ENCODE data around the gene NT5E.
A peak's percentile ranks its signal among the peaks of the same experiment; 100 is the strongest.
"Not testable (repeated sequence)": the region's sequence is repeated elsewhere in the genome, so short reads cannot be mapped to it uniquely, and the experiment has no call there.

The NT5E gene

DNA sequence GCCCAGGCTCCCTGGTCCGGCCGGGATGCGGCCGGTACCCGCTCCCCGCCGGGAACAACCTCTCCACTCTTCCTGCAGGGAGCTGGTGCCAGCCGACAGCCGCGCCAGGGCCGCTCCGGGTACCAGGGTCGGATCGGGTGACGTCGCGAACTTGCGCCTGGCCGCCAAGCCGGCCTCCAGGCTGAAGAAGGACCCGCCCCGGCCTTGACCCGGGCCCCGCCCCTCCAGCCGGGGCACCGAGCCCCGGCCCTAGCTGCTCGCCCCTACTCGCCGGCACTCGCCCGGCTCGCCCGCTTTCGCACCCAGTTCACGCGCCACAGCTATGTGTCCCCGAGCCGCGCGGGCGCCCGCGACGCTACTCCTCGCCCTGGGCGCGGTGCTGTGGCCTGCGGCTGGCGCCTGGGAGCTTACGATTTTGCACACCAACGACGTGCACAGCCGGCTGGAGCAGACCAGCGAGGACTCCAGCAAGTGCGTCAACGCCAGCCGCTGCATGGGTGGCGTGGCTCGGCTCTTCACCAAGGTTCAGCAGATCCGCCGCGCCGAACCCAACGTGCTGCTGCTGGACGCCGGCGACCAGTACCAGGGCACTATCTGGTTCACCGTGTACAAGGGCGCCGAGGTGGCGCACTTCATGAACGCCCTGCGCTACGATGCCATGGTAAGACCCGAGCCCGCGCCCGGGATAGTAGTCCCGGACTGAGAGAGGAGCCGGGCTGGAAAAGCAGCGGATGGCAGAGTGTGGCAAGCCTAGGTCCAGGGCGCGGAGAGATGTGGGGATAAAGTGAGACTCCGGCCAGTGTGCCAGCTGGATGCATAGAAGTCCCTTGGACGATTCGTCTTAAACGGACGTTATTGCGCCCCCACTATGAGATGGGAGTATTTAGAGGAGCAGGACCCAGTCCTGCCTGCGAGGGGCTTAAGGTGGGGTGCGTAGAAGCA is at the start of gene NT5E:
Gene NT5E (plus strand): TSS at position 266 of the 942 bp plus-strand sequence. CDS start 57 bp downstream, at position 323.
- peak; percentile 85 for DNase-seq

- no peak for DNase-seq
Measured at GRCh38 chr6:85400331-85400730, 49.6 kb upstream of the NT5E start.

- DNase-seq: no peak
Measured at GRCh38 chr6:85401186-85402021, 48.5 kb upstream of the NT5E start.

- DNase-seq: no peak
Measured at GRCh38 chr6:85402071-85402470, 47.8 kb upstream of the NT5E start.

DNA sequence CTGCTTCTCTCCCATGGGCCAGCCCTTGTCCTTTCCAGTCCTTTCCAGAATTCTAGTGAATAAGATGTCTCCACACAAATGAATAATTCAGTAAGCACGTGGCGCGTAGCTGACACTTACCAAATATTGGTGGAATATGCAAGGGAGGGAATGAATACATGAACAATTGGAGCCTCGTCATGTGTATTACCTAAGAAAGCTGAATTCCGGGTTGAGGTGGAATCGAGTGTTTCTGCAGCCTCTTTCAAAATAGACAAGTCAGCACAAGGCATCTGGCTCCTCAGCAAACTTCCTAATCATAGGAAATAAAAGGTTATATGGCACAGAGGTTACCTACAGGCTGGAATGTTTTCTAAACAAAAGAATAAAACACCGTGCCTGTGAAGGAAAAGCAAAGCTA is 47.0 kb upstream of the NT5E start:
- DNase-seq: no peak

GRCh38 chr6:85403331-85404015 is 46.4 kb upstream of the NT5E start:
- DNase-seq: no peak

DNA sequence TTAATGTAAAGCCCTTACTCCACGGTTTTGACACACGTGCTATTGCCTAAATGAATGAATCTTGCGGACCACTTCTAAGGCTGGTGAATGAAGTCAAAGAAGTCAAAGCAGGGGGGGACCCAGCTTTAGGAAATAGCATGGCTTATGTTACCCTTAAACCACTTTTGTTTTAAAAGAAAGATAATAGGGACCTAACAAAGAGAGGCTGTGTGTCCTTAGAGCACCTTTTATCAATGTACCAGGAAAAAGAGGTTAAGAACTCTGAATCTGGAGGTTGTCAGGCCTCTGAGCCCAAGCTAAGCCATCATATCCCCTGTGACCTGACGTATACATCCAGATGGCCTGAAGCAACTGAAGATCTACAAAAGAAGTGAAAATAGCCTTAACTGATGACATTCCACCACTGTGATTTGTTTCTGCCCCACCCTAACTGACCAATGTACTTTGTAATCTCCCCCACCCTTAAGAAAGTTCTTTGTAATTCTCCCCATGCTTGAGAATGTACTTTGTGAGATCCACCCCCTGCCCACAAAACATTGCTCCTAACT is 45.8 kb upstream of the NT5E start:
- DNase-seq: not testable (repeated sequence)

DNA sequence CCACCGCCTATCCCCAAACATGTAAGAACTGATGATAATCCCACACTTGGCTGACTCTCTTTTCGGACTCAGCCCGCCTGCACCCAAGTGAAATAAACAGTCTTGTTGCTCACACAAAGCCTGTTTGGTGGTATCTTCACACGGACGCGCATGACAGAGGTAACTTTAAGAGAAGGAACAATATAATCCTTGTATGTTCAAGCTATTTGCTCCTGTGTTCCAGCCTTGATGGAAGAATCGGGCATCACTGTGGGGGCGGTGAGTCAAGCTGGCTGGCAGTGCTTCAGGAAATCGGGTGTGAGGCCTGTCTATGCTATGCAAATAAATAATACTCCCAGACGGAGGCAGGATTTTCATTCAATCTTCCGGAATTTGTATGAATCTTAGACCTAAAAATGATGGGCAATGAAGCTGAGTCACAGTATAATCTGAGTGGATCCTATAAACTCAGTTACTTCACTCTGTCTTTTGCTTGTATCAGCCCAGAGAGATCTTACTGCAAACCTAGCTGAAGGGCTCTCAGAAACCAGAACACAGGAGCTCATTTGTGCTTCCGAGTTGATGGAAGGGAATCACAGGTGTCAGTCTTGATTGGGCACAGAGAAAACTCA is 45.2 kb upstream of the NT5E start:
- peak; percentile 55 for DNase-seq

GRCh38 chr6:85405175-85405852 is 44.6 kb upstream of the NT5E start:
- DNase-seq: no peak

DNA sequence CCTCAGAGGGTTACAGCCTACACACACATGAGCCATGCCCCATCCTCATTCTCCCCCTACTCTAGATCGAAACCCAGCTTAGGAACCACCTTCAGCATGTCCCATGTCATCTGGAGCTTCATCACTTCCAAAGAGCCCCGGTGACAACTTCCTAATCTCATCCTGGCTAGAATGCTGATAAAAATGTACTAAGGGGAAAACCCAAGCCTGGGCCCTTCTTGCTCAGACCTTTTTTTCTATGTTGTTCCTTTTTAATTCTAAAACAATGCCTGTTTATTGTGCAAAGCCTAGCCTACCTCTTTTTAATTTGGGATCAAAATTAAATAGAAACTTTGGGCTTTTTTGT is 44.1 kb upstream of the NT5E start:
- DNase-seq: no peak

DNA sequence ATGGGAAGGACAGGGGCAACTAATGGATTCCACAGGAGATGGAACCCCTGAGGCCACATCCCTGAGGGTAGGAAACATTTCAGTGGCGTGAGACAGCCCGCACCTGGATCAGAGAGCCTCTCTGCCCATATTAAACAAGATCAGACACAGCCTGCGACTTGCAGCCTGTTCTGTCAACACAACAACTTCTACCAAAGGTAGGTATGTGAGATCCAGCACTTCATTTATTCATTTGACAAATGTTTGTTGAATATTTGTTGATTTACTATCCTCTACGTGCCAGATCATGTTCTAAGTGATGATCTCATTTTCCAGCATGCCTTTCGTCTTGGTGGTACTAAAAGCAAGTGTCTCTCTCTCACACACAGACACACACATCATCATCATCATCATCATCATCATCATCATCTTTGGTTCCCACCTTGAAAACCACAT is 43.2 kb upstream of the NT5E start:
- DNase-seq: no peak

DNA sequence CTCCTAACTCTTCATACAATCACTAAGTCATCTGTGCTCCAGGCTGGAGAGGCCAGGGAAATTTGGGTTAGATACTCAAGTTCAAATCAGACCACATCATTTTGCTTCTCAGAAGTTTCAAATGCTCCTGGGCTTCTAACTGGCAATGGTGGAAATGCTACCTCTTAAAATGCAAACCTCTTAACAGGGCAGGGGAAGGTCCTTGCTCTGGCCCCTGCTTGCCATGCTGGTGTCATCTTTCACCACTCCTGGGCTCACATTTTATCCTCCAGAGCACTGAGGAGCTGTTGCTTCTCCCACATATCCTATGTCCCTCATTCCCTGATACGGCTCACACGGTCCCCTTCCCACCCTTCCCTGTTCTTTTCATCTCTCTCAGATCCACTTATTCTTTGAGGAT is 41.8 kb upstream of the NT5E start:
- no peak for DNase-seq

- DNase-seq: no peak
Measured at GRCh38 chr6:85412911-85413430, 36.9 kb upstream of the NT5E start.

- no peak for DNase-seq
Measured at GRCh38 chr6:85416049-85416448, 33.8 kb upstream of the NT5E start.

DNA sequence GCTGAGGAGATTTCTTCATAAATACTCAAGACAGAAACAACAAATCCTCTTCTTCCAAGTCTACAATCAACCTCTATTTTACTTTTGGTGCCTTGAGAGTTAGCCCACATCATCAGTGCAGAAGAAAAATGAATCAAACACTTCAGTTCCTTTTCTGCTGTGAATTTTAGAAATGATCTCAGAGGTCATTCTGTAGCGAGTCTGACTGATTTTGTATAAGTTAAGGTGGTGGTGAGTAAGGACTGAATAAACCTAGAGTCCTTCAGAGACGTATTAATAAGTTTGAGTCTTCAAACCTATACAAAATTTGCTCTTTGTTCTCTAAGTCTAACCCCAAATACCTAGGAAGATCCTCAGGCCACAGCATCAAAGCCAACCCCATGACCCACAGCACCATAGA is 33.1 kb upstream of the NT5E start:
- no peak for DNase-seq

- DNase-seq: no peak
Measured at GRCh38 chr6:85417336-85417735, 32.5 kb upstream of the NT5E start.

DNA sequence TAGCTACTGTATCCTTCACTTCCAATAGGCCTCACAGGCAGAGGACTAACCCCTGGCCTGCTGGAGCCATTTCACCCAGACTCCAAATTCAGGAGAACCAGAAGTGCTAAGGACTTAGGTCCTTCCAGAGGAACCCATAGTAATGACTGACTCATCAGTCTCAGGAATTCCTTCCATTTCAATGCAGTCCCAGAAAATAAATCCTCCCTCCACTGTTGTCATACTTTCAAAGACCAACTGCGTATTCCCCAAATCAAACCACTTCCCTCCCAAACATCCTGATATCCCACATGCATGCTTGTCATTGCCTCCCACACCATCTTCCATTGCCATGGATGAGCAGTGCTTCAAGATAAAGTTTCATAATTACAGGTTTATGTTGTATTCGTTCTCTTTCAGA is 31.8 kb upstream of the NT5E start:
- DNase-seq: no peak

GRCh38 chr6:85419046-85419759 is 30.7 kb upstream of the NT5E start:
- DNase-seq: no peak

- no peak for DNase-seq
Measured at GRCh38 chr6:85420551-85420950, 29.3 kb upstream of the NT5E start.

GRCh38 chr6:85421181-85421580 is 28.7 kb upstream of the NT5E start:
- no peak for DNase-seq

- no peak for DNase-seq
Measured at GRCh38 chr6:85421972-85422371, 27.9 kb upstream of the NT5E start.

Measured in left hindlimb (tissue), 1 donor.